ENCODE results near the gene DEPDC5.

Gene DEPDC5

GRCh38 chr22:31896472-31896871, 142.7 kb downstream of the DEPDC5 start:
- DNase-seq = peak; percentile 70

- no peak for DNase-seq
Observed at GRCh38 chr22:31897842-31898805, 144.3 kb downstream of the DEPDC5 start.

GRCh38 chr22:31898926-31899325, 145.1 kb downstream of the DEPDC5 start:
- no peak for DNase-seq

GRCh38 chr22:31899669-31900068, 145.8 kb downstream of the DEPDC5 start:
- no peak for DNase-seq

GRCh38 chr22:31901388-31902137, 147.7 kb downstream of the DEPDC5 start:
- DNase-seq = peak; percentile 80

GRCh38 chr22:31904651-31905050, 150.8 kb downstream of the DEPDC5 start:
- no peak for DNase-seq

- DNase-seq = no peak
Observed at GRCh38 chr22:31905356-31905755, 151.5 kb downstream of the DEPDC5 start.

- DNase-seq = no peak
Observed at GRCh38 chr22:31906086-31906485, 152.3 kb downstream of the DEPDC5 start.

GRCh38 chr22:31906569-31906968, 152.8 kb downstream of the DEPDC5 start:
- DNase-seq = no peak

- DNase-seq = no peak
Observed at GRCh38 chr22:31909977-31910376, 156.2 kb downstream of the DEPDC5 start.

- DNase-seq = no peak
Observed at GRCh38 chr22:31911565-31912406, 158.0 kb downstream of the DEPDC5 start.

GRCh38 chr22:31912407-31912743, 158.6 kb downstream of the DEPDC5 start:
- DNase-seq = no peak

GRCh38 chr22:31915586-31915985, 161.8 kb downstream of the DEPDC5 start:
- DNase-seq = no peak

GRCh38 chr22:31917227-31917921, 163.6 kb downstream of the DEPDC5 start:
- no peak for DNase-seq

- no peak for DNase-seq
Observed at GRCh38 chr22:31919730-31920129, 165.9 kb downstream of the DEPDC5 start.

- no peak for DNase-seq
Observed at GRCh38 chr22:31920306-31920705, 166.5 kb downstream of the DEPDC5 start.

- no peak for DNase-seq
Observed at GRCh38 chr22:31921106-31921505, 167.3 kb downstream of the DEPDC5 start.

- no peak for DNase-seq
Observed at GRCh38 chr22:31922534-31922933, 168.7 kb downstream of the DEPDC5 start.

- no peak for DNase-seq
Observed at GRCh38 chr22:31923136-31923535, 169.3 kb downstream of the DEPDC5 start.

- DNase-seq = no peak
Observed at GRCh38 chr22:31923747-31924146, 169.9 kb downstream of the DEPDC5 start.

- no peak for DNase-seq
Observed at GRCh38 chr22:31925056-31925455, 171.2 kb downstream of the DEPDC5 start.

GRCh38 chr22:31926024-31926423, 172.2 kb downstream of the DEPDC5 start:
- no peak for DNase-seq
